GM12878 (cell line): ENCODE measurements around the gene CNTNAP2. TPM values are rescaled to one million over a fixed set of nuclear protein-coding genes. Genes with fewer than 3 reads are reported as not detected.

ENCODE experiments used
- ATAC-seq: fragments of 200-7000 bp; cut with Tn5 transposase; 3 replicates; pipeline ENCODE4 v1.9.1; 2020; ENCODE audit warnings: mild to moderate bottlenecking, moderate library complexity
- BruUV-seq: library from RNA; stranded (reverse); fragments of 400-500 nt; replicated peaks from 2 replicates; lab custom pipeline; 2021; lab: Mats Ljungman, UMichigan
- CTCF ChIA-PET: fragments of 300-600 bp; sonication (Branson Sonifier 250); formaldehyde crosslinking; extraction: SDS; loops from one replicate; lab custom pipeline; 2021; ENCODE audit warnings: inconsistent platforms; lab: Yijun Ruan, JAX
- POLR2A ChIA-PET: fragments of 350-600 bp; formaldehyde crosslinking; extraction: SDS; loops from one replicate; lab custom pipeline; 2021; ENCODE audit warnings: inconsistent platforms; lab: Charles Lee
- RAD21 ChIA-PET: fragments of 300-600 bp; sonication (Branson Sonifier 250); formaldehyde crosslinking; loops from one replicate; lab custom pipeline; 2023; ENCODE audit warnings: antibody characterized with exemption; ENCODE audit not compliant: unreplicated experiment; lab: Charles Lee
- SMC1A ChIA-PET: fragments of 300-600 bp; sonication (Branson Sonifier 250); formaldehyde crosslinking; loops from one replicate; lab custom pipeline; 2023; ENCODE audit not compliant: unreplicated experiment, uncharacterized antibody; lab: Charles Lee
- DNase-seq: peaks from one replicate; pipeline ENCODE4 v3.0.0-alpha.2; 2011; ENCODE audit warnings: low read depth, low spot score
- FAIRE-seq: peaks from 3 replicates; lab custom pipeline; 2011; peaks lifted over from hg19 to GRCh38; lab: Jason Lieb, UNC
- H2AFZ ChIP-seq: 2 replicates; pipeline ENCODE4 v1.6.0; 2011; ENCODE audit warnings: low read depth, low read length, control low read depth; ENCODE audit not compliant: control insufficient read depth
- H3K27ac ChIP-seq: 2 replicates; pipeline ENCODE4 v1.5.1; 2011; ENCODE audit warnings: control low read depth; ENCODE audit not compliant: control insufficient read depth, insufficient read depth
- H3K27me3 ChIP-seq, 2 experiments: replicated peaks in 1 of 2; 2 replicates each; pipeline versions ENCODE4 v1.6.0 to v1.6.1; 2011; ENCODE audit warnings: low read length in 1 of 2; ENCODE audit not compliant: control insufficient read depth in 2 of 2, insufficient read depth in 2 of 2
- H3K36me3 ChIP-seq, 2 experiments: 2 replicates each; pipeline ENCODE4 v1.5.1; 2011; ENCODE audit warnings: low read length in 1 of 2; ENCODE audit not compliant: control insufficient read depth in 2 of 2, insufficient read depth in 2 of 2
- H3K4me1 ChIP-seq: 2 replicates; pipeline ENCODE4 v1.6.1; 2011; ENCODE audit warnings: mild to moderate bottlenecking, low read length, moderate library complexity, mixed read lengths; ENCODE audit not compliant: control insufficient read depth, insufficient read depth
- H3K4me2 ChIP-seq: 2 replicates; pipeline ENCODE4 v1.6.0; 2011; ENCODE audit warnings: control low read depth; ENCODE audit not compliant: control insufficient read depth, insufficient read depth
- H3K4me3 ChIP-seq: fragments of 200-600 bp; sonication (generic); 2 replicates; pipeline ENCODE4 v1.5.1; 2016
- H3K79me2 ChIP-seq: 2 replicates; pipeline ENCODE4 v1.6.0; 2011; ENCODE audit warnings: low read length; ENCODE audit not compliant: control insufficient read depth, insufficient read depth
- H3K9ac ChIP-seq: 2 replicates; pipeline ENCODE4 v1.8.0; 2011; ENCODE audit warnings: low read length, control low read depth, mixed read lengths; ENCODE audit not compliant: control insufficient read depth, insufficient read depth
- H3K9me3 ChIP-seq: replicated peaks from 3 replicates; pipeline ENCODE4 v1.5.1; 2011; ENCODE audit warnings: mild to moderate bottlenecking, low read length; ENCODE audit not compliant: control insufficient read depth, insufficient read depth
- H4K20me1 ChIP-seq: 2 replicates; pipeline ENCODE4 v1.6.0; 2011; ENCODE audit not compliant: control insufficient read depth, insufficient read depth
- CBFB ChIP-seq: IDR thresholded peaks from 2 replicates; pipeline ENCODE4 v1.6.1; 2016; ENCODE audit warnings: antibody characterized with exemption, low read depth
- FOXM1 ChIP-seq: IDR thresholded peaks from 2 replicates; pipeline ENCODE4 v1.6.1; 2012; ENCODE audit warnings: low read depth, mild to moderate bottlenecking, inconsistent platforms, low read length, moderate library complexity
- POLR2AphosphoS2 ChIP-seq: IDR thresholded peaks from 2 replicates; pipeline ENCODE4 v1.6.1; 2011; ENCODE audit warnings: low read depth, mild to moderate bottlenecking, low read length, improper control_type of control experiment, moderate library complexity
- PRDM15 ChIP-seq: fragments of 450-650 bp; formaldehyde crosslinking; IDR thresholded peaks from 2 replicates; pipeline ENCODE4 v1.4.0; 2020; ENCODE audit warnings: mild to moderate bottlenecking, moderate library complexity
- RELA ChIP-seq: fragments of 450-650 bp; IDR thresholded peaks from 2 replicates; pipeline ENCODE4 v1.8.0; 2014; ENCODE audit warnings: borderline replicate concordance; ENCODE audit not compliant: partially characterized antibody
- WGBS: methylation state at CpG from one replicate; pipeline ENCODE4 v1.1.6; 2016; ENCODE audit warnings: low lambda C conversion rate; ENCODE audit not compliant: insufficient replicate concordance, insufficient coverage; ENCODE audit errors: missing lambda C conversion rate; 5-methylcytosine and 5-hydroxymethylcytosine counted together
- in situ Hi-C: fragments of 300-500 bp; cut with MboI; formaldehyde crosslinking; loops from 9 replicates; pipeline ENCODE4 v1.14.3; 2018; ENCODE audit warnings: mixed read lengths
- intact Hi-C: fragments of 100-400 bp; cut with micrococcal nuclease; formaldehyde crosslinking; loops from one replicate; pipeline ENCODE4 v1.14.2; 2022; ENCODE audit not compliant: unreplicated experiment
- polyA plus RNA-seq, 11 experiments: library from polyadenylated mRNA; depleted of rRNA in 4 of 11; unstranded in 6 of 11; stranded (reverse) in 5 of 11; fragments of >200 nt; fragmentation: Nextera tagmentation in 4 of 11; fragmentation: Illumina TruSeq in 1 of 11; extraction: Ambion mirVana in 4 of 11; extraction: Trizol in 1 of 11; gene quantifications; 1 replicate in 1 of 11; 2 replicates in 10 of 11; pipeline versions ENCODE4 v1.2.1 to v1.2.3, GENCODE V29; 2011 to 2016; ENCODE audit warnings: inconsistent platforms in 2 of 11, missing spikeins in 2 of 11, low read depth in 1 of 11
- total RNA-seq, 4 experiments: library from RNA; depleted of rRNA in 3 of 4; stranded (reverse); fragments of >200 nt in 3 of 4; fragmentation: Illumina TruSeq in 1 of 4; extraction: Trizol in 1 of 4; gene quantifications; 2 replicates each; pipeline versions ENCODE4 v1.2.1 to v1.2.3, GENCODE V29; 2013 to 2021
- TF ChIP-seq, protein P1 (sequence below): fragments of 450-650 bp; conservative IDR thresholded peaks from 2 replicates; pipeline ENCODE4 v1.6.1; 2017; ENCODE audit warnings: mild to moderate bottlenecking, moderate library complexity

CNTNAP2 gene
- total and polyA plus RNA-seq, 10 of the 15 experiments (the other 5 are each of a cell fraction or from before 2014, with no cell fraction given) = 0.03 to 0.08 (median 0.03) TPM; not detected in 7

DNA sequence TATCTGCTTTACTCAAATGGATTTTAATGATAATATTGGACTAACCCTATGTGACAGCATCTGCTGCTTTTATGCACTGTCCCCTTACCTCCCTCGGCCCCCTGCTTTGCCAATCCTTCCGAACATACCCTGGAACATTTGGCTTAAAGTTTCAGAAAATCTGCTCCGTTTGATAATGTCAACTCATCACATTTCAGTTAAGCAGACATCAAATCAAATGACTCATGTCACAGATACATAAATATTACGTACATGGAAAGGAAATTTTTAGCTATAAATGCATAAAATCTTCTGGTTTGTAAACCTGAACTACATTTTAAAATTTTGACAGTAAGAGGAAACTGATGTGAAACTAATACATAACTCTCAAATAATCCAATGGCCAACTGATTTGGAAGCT, 98.2 kb downstream of the CNTNAP2 start:
- H3K27ac ChIP-seq = no peak overlapping the region
- WGBS = 17% methylated on average over 4 of the region's 4 CpGs
- H3K27me3 ChIP-seq = no peaks in the 10 kb centered on the region
- ChIA-PET RAD21 (no interaction called here), CTCF (no interaction called here), POLR2A (no interaction called here), SMC1A (no interaction called here)
- TF ChIP-seq, protein P1, sequence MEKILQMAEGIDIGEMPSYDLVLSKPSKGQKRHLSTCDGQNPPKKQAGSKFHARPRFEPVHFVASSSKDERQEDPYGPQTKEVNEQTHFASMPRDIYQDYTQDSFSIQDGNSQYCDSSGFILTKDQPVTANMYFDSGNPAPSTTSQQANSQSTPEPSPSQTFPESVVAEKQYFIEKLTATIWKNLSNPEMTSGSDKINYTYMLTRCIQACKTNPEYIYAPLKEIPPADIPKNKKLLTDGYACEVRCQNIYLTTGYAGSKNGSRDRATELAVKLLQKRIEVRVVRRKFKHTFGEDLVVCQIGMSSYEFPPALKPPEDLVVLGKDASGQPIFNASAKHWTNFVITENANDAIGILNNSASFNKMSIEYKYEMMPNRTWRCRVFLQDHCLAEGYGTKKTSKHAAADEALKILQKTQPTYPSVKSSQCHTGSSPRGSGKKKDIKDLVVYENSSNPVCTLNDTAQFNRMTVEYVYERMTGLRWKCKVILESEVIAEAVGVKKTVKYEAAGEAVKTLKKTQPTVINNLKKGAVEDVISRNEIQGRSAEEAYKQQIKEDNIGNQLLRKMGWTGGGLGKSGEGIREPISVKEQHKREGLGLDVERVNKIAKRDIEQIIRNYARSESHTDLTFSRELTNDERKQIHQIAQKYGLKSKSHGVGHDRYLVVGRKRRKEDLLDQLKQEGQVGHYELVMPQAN = no peak
- no peak for TF ChIP-seq RELA
- no peak for TF ChIP-seq FOXM1
- TF ChIP-seq CBFB = no peak
- no peak for TF ChIP-seq PRDM15 (CRISPR knock-in tag)
- TF ChIP-seq POLR2AphosphoS2 = no peak
- no peaks in the 10 kb centered on the region for H3K36me3 ChIP-seq
- H3K9me3 ChIP-seq = no peaks in the 10 kb centered on the region
- H3K4me3 ChIP-seq = no peak overlapping the region
- intact Hi-C loops (no loop called here), in situ Hi-C loops (no loop called here)
- no peaks in the 10 kb centered on the region for H3K79me2 ChIP-seq
- H4K20me1 ChIP-seq = no peaks in the 10 kb centered on the region
- DNase-seq (no peak), FAIRE-seq (no peak), ATAC-seq (no peak)
- no peak overlapping the region for H2AFZ ChIP-seq
- H3K4me2 ChIP-seq = no peak overlapping the region
- H3K9ac ChIP-seq = no peak overlapping the region
- BruUV-seq = no TSS peak
- H3K4me1 ChIP-seq = no peaks in the 10 kb centered on the region
